COLO668 (cell line): ENCODE data around the gene TIGD1.
"Not testable (repeated sequence)": the region's sequence is repeated elsewhere in the genome, so short reads cannot be mapped to it uniquely, and the experiment has no call there.

ENCODE experiments used
- DNase-seq: peaks from one replicate; lab custom pipeline; 2025; ENCODE audit not compliant: unreplicated experiment; lab: John Stamatoyannopoulos, UW

TIGD1 gene

GRCh38 chr2:232540441-232541041 is 9.8 kb downstream of the TIGD1 start:
- no peak for DNase-seq

DNA sequence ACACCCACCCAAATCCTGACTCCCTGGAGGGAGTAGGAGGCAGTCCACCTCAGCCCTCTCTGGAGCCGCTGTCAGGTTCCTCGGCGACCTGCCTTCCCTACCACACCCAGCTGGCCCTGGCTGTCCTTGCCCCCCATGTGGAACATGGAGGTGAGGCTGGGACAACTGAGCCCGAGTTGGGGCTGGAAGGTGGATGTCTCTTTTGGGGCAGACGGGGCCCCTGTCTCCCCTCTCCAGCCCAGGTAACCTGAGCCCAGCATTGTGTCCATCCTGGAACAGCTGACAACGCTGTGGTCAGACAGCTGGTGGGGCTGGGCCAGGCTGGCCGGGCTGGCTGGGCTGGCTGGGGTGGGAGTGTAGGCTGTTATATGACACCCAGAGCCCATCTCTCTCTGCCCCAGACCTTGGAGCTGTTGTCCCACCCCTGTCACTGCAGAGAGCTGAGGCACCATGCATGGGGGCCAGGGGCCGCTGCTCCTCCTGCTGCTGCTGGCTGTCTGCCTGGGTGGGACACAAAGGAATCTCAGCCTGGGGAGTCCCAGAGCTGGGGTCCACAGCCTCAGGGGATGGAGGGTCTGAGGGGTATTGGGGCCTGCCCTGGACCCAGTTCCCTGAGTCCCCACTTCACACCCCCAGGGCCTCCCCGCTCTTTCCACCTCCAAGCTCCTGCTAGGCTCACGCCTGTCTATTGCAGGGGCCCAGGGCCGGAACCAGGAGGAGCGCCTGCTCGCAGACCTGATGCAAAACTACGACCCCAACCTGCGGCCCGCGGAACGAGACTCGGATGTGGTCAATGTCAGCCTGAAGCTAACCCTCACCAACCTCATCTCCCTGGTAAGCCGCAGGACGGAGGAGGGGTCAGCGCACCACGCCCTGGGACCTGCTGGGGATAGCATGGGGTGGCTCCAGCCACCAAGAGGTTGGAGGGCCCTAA is 10.8 kb downstream of the TIGD1 start, which contains the start of gene CHRNG:
Gene CHRNG, plus strand, starts transcription at position 395 of the 934 bp plus-strand sequence. Its CDS starts 56 bp downstream, at position 451.
- DNase-seq = peak; percentile 14

DNA sequence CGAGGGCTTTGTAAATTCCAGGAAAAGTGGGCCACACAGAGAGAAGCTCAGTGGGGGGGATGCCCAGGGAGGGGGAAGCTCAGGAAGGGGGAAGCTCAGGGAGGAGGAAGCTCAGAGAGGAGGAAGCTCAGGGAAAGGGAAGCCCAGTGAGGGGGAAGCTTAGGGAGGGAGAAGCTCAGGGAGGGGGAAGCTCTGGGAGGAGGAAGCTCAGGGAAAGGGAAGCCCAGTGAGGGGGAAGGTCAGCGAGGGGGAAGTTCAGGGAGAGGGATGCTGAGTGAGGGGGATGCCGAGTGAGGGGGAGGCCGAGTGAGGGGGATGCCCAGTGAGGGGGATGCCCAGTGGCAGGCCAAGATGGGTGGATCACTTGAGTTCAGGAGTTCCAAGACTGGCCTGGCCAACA is 11.7 kb downstream of the TIGD1 start:
- no peak for DNase-seq

GRCh38 chr2:232537499-232537898 is 12.9 kb downstream of the TIGD1 start:
- no peak for DNase-seq

DNA sequence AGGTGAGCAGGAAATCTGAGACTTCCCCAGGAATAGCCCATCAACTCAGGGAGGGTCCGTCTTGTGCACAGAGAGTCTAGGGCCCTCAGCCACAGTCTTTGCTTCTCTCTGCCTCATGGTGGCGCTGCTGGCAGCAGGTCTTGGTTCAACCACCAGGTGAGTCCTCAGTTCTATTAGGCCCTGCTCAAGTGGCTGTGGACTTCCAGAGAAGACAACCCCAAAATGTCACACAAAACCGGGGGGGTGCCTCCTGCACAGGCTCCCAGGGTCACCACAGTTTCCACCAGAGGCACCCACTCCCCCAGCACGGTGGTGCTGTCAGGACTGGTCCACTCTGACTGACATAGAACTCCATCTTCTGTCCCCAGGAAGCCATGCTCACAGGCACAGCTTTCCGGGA is 13.3 kb downstream of the TIGD1 start:
- peak; percentile 11 for DNase-seq

GRCh38 chr2:232535761-232536530 is 14.4 kb downstream of the TIGD1 start:
- DNase-seq = no peak

DNA sequence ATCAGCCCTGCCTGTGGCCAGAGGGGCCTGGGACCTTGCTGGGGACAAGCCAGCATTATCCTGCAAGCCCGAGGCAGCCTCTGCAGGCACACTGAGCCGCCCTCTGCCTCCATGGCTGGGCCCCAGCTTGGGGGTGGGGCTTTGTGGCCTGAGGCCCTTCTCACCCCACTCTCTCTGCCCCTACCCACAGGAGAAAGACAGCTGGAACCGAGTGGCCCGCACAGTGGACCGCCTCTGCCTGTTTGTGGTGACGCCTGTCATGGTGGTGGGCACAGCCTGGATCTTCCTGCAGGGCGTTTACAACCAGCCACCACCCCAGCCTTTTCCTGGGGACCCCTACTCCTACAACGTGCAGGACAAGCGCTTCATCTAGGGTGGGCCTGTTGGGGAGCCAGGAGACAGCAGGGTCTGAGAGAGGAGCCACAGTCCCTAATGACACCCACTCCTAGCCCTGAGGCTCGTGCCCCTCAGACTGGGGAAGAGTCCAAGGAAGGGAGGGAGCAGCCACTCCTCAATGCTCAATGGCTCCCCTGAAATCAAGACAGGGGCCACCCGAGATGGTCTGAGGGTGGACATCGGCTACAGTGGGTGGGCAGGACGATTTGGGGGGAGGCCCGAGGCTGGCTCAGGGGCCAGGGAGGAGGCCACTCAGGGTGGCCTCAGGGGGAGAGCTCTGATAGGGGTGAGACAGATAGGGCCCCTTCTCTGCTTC is 15.3 kb downstream of the TIGD1 start:
- DNase-seq = no peak

DNA sequence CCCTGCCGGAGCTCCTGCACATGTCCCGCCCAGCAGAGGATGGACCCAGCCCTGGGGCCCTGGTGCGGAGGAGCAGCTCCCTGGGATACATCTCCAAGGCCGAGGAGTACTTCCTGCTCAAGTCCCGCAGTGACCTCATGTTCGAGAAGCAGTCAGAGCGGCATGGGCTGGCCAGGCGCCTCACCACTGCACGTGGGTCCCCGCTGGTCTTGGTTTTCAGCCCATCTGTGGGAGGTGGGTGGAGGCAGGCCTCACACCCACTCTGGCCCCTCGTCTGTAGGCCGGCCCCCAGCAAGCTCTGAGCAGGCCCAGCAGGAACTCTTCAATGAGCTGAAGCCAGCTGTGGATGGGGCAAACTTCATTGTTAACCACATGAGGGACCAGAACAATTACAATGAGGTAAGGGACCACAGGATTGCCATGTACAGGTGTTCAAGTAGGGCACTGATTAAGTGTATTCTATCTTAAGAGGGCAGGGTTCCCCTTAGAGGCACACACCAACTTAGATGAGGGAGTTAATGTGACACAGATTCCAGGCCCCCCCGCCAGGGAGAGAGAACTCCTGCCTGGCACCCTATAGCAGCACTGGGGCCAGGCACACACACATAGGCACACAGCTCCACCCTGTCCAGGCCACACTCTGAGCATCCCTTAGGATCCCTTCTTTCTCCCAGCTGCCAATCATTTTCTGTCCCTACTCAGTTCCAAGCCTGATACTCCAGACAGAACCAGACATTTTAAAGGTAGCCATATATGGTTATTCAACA is 16.2 kb downstream of the TIGD1 start:
- no peak for DNase-seq

DNA sequence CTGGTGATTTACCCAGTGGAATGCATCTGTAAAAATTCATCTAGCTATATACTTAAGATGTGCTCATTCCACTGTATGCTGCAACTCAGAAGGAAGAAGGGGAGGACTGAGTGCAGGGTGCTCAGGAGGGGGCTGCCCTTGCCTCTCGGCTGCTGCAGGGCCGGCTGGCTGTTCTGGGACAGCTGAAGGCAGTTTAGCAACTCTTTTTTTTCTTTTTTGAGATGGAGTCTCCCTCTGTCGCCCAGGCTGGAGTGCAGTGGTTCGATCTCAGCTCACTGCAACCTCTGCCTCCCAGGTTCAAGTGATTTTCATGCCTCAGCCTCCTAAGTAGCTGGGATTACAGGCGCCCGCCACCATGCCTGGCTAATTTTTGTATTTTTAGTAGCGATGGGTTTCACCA is 17.5 kb downstream of the TIGD1 start:
- DNase-seq = not testable (repeated sequence)

DNA sequence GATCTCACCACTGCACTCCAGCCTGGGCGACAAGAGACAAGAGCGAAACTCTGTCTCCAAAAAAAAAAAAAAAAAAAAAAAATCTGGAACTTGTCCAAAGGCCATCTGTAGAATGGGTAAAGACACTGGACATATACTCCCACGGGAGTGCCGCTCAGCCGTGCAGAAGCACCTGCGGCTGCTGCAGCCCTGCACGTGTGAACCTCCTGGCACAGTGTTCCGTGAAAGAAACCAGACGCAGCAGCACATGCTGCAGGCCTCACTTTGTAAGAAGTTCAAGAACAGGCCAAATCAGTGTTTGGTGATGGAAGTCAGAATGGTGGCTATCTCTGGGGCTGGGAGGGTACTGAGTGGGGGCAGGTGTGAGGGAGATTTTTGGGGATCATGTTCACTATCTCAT is 17.9 kb downstream of the TIGD1 start:
- DNase-seq = no peak

GRCh38 chr2:232530626-232531260 is 19.6 kb downstream of the TIGD1 start:
- no peak for DNase-seq

- DNase-seq = no peak
Observed at GRCh38 chr2:232529806-232530547, 20.4 kb downstream of the TIGD1 start.

- no peak for DNase-seq
Observed at GRCh38 chr2:232528746-232529460, 21.5 kb downstream of the TIGD1 start.

DNA sequence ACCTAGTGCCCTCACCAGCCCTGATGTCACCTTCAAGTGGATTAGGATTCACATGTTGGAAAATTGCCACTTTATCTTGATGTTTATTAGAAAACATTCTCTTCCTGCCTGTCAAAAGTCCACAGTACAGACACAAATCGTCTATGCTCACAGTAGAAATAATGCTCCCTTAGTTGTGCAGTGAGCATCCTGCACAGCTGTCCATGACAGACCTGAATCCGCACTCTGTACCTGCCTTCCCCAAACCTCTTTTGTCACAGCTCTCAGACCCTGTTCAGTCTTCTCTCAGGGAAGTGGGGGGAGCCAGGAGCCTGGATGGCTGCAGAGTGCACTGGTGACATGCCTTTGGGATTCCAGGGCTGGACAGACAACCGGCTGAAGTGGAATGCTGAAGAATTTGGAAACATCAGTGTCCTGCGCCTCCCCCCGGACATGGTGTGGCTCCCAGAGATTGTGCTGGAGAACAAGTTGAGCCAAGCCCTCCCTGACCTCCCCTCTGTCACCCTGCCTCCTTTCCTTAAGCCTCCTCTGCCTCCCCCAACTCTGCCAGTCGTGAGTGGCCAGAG is 22.4 kb downstream of the TIGD1 start:
- DNase-seq = no peak

GRCh38 chr2:232526372-232526941 is 23.9 kb downstream of the TIGD1 start:
- DNase-seq = no peak

DNA sequence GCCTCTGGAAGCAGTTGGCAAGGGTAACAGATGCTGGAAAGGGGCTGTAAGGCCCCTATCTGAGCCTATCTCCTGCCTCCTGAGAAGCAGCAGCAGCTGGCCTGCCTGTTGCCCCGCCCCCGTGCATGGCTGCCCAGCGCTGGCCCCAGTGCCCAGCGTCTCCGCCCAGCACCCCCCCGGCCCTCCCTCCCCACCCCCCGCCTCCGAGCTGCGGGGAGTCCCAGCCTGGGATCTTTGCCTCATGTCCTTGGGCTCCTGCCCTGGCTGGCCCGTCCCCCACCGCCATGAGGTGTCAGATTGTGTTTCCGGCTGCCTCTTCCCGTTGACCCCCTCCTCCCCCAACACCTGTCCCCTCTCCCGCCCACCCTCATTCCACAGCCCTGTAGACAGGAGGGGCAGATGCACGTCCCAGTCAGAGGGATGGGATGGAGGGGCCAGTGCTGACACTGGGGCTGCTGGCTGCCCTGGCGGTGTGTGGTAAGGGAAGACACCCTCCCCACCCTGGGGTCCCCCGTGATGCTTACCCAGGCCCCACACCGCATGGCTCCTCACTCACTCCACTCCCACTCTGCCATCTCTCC is 24.5 kb downstream of the TIGD1 start, which contains the start of gene CHRND:
Gene CHRND, plus strand, starts transcription at position 370 of the 581 bp plus-strand sequence. Its CDS starts 56 bp downstream, at position 426.
- DNase-seq = no peak

GRCh38 chr2:232525199-232525598 is 25.2 kb downstream of the TIGD1 start:
- DNase-seq = no peak
